ENCODE measurements around the gene TENM3.

TENM3 gene

GRCh38 chr4:182288534-182288933 lies 45.3 kb downstream of the TENM3 start:
- no peak for DNase-seq (ENCODE audit: low read depth in 2 of 2)

DNA sequence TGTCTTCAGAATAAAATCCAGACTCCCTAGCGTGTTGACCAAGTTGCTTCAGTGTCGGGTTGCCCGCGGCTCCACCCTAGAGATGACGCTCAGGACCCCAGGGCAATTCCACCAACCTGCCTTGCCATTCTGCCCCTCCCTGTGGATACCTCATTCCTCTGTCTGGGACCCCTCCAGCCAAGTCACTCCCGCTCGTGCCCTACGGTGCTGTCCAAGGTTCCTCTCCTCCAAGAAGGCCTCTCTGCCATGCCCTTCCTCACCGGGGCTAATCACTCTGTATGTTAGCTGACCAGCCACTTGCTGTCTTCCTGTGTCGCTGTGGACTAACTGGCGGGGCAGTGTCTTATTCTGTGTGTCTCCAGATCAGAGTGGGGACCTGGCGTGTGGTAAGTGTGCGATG lies 46.6 kb downstream of the TENM3 start:
- no peak for DNase-seq (ENCODE audit: low read depth in 2 of 2)

DNA sequence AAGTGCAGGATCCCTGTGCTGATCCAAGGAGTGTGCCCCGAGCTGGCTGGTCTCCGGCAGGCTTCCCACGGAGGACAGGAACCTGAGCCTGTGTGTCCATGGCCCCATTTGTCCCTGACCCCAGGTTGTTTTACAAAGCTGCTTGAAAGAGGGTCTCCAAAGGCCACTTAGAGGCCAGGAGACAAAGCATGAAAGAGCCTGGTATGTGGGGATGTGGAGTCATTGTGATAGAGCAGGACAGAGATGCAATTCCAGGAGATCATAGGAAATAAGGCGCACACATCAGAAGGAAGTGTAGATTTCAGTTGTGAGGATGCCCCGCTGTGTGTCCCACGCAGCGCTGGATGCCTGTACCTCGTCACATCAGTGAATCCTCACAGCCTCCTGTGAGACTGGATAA lies 48.0 kb downstream of the TENM3 start:
- DNase-seq (ENCODE audit: low read depth in 2 of 2) = no peak

- no peak for DNase-seq (ENCODE audit: low read depth in 2 of 2)
These were observed 48.5 kb downstream of the TENM3 start for GRCh38 chr4:182291597-182292270.

- no peak for DNase-seq (ENCODE audit: low read depth in 2 of 2)
These were observed 49.4 kb downstream of the TENM3 start for GRCh38 chr4:182292612-182293011.

- DNase-seq (ENCODE audit: low read depth in 2 of 2) = no peak
These were observed 50.6 kb downstream of the TENM3 start for GRCh38 chr4:182293691-182294255.

GRCh38 chr4:182294451-182294850 lies 51.2 kb downstream of the TENM3 start:
- DNase-seq (ENCODE audit: low read depth in 2 of 2) = no peak

DNA sequence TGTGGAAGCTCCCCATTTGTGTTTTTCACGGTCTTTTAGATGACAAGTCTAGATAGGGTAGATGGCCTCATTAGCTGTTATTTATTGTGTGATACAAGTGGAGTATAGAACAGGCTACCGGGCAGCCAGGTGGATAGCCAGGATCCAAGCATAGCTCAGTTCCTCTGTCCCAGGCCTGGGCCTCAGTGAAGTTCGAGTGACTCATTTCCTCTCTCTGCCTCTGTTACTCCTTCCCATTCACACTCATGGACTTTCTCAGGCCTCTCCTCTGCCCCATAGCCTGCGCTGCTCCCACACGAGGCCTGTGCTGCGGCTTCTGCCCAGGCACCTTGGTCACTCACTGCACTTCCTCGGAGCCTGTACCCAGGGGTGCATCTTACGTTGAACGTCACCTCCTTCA lies 54.5 kb downstream of the TENM3 start:
- no peak for DNase-seq (ENCODE audit: low read depth in 2 of 2)

- no peak for DNase-seq (ENCODE audit: low read depth in 2 of 2)
These were observed 58.5 kb downstream of the TENM3 start for GRCh38 chr4:182301736-182302135.

GRCh38 chr4:182303847-182304246 lies 60.6 kb downstream of the TENM3 start:
- no peak for DNase-seq (ENCODE audit: low read depth in 2 of 2)

DNA sequence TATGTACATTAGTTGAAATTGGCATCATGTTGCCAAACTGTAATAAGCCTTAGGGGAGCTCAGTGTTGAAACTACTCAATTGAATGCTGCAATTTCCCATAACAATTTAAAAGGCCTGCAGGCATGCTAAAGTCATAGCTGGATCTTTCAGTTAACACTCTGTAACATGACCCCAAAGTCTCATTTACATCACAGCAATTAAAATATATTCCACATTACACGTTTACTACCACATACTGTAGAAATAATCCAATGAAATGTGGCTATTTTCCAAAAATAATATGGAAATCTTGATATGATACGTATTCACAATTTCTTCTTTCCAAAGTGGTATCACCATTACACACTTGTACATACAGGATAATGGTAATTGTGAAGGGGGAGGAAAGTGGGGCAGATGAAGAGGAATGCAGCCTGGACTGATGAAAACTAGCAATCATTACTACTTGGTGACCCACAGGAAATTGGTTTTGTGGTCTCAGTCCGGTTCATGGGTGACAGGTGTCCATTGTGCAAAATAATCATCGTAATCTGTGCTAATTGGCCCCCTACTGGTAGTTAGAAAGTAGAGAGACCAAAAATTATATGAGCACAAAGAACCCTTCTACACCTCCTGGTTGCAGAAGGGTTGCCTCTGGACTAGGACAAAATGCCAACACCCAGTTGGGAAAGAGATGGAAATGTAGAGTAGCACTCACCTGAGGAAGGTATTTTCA lies 63.7 kb downstream of the TENM3 start:
- no peak for DNase-seq (ENCODE audit: low read depth in 2 of 2)

DNA sequence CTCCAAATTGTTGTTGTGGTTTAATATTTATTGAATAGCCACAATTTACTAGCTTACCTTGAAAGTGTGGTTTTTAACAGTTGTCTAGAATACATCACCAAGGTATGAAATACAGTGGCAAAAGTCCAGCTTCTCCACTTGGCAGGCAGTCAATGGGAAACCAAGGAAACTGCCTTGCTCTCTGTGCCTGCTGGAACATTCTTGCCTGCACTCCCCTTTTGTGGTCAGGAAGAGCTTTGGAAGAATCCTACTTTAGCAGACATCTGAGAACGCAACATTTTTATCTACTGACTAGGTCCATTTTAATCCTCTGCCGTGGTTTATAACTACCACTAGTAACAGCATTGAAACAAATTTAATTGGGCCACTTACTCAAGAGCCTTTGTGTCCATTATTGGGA lies 64.5 kb downstream of the TENM3 start:
- no peak for DNase-seq (ENCODE audit: low read depth in 2 of 2)

DNA sequence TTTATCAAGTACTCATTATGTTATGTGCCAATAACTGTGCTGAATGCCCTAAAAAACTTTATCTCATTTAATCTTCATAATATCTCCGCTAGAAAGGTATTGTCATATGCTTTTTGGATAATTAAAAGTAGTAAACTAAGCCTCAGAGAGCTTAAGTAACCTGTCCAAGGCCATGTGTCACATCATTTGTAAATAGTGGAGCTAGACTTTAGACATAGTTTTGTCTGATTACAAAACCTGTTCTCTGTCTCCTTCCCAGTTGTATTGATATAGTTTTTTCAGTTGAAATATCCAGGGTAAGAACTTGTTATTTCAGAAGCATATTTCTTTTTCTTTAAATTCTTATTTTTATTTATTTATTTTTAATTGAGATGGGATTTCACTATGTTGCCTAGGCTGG lies 66.7 kb downstream of the TENM3 start:
- no peak for DNase-seq (ENCODE audit: low read depth in 2 of 2)

GRCh38 chr4:182310316-182310715 lies 67.1 kb downstream of the TENM3 start:
- DNase-seq (ENCODE audit: low read depth in 2 of 2) = no peak

GRCh38 chr4:182310962-182311361 lies 67.8 kb downstream of the TENM3 start:
- no peak for DNase-seq (ENCODE audit: low read depth in 2 of 2)

GRCh38 chr4:182314537-182314936 lies 71.3 kb downstream of the TENM3 start:
- no peak for DNase-seq (ENCODE audit: low read depth in 2 of 2)

DNA sequence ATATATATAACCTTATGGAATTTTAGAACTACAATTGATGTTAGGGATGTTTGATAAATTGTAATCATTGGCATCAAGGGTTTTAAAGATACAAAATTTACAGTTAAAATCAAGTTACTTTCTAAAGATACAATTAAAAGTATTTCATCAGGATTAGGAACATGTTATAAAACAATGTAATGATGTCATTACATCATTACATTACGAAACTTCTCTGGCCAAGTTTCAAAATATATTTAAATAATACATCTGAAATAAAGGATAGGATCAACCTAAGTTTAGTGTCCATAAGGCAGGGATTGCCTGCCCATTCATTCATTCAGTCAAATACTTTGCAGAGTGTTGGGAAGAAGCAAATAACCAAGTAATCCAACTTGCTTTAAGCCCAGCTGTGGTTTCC lies 75.1 kb downstream of the TENM3 start:
- DNase-seq (ENCODE audit: low read depth in 2 of 2) = no peak

DNA sequence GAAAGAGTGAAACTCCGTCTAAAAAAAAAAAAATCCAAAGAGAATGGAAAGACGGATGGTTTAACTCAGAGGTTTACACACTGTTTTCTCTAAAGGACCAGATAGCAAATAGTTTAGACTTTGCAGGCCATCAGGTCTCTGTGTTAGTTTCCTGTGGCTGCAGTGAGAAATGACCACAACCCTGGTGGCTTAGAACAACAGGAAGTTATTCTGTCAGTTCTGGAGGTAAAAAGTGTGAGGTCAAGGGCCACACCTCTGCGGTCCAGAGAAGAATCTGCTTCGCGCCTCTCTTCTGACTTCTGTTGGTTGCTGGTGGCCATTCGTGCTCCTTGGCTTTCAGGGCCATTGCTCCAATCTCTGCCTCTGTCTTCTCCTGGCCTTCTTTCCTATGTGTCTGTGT lies 76.9 kb downstream of the TENM3 start:
- no peak for DNase-seq (ENCODE audit: low read depth in 2 of 2)

DNA sequence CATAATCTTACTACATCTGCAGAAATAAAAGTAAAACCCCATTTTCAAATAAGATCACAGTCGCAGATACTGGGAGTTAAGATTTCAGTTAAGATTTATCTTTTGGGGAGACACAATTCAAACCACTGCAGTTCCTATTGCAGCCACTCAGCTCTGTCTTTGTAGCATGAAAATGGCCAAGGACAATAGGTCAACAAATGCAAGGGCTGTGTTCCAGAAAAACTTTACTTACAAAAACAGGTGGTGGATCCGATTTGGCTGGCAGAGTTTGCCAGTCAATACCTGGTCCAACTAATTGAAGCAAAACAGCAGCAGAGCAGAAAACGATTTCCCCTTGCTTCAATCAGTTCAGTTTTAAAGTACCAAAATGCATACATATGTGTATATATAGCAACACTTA lies 77.4 kb downstream of the TENM3 start:
- DNase-seq (ENCODE audit: low read depth in 2 of 2) = no peak

GRCh38 chr4:182324282-182324681 lies 81.1 kb downstream of the TENM3 start:
- DNase-seq (ENCODE audit: low read depth in 2 of 2) = no peak

DNA sequence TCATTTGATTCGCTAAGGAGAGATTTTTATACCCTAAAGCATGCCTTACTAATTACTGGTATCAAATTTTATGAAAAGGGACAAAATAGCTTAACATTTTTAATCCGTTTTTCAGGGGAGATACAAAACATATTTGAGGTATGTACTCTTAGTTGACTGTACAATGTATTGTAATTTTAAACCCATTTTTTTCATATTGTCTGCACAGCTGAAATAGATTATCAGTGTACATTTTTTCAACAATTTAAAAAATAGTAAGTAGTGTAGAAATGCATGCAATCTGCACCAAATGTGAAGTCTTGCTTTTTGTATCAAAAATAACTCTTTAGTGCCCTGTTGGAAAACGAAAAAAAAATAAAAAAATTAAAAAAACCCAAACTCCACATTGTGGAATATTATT lies 82.2 kb downstream of the TENM3 start:
- DNase-seq (ENCODE audit: low read depth in 2 of 2) = no peak

DNA sequence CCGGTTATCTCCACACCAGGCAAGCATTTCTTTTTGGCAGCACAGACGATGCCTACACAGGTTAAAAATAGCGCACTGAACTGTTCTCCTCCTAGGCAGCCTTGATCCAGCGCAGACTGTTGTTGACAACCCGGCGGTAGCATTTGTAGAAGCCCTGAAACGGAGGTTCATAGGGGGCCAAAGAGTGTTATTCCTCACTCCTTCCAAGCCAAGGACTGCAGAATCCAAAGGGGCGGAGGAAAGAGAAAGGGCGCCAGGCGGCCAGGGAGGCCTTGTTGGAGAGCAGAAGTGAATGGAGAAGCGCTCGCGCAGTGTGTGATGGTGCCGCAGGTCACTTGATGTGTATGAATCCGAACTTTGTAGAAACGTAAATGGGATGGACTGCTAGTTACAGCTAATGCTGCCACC lies 82.7 kb downstream of the TENM3 start:
- DNase-seq (ENCODE audit: low read depth in 2 of 2) = no peak

DNA sequence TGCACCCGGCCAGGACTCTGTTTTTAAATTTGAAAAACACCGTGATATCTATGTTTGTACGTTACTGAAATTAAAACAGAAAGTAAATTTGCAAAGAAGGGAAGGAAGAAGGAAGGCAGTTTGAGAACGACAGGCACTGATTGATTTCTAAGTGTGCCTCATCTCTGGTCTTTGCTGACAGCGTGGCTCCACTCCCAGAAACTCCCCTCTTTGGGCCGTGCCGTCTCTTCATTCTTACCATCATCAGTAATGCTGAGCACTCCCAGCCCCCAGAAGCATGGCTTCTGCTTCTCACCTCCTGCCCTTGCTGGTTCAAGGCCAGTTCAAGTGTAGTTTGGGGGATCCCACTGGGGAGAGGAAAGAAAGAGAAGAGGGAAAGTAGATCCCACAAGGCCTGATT lies 85.3 kb downstream of the TENM3 start:
- no peak for DNase-seq (ENCODE audit: low read depth in 2 of 2)
